Measurements from ENCODE around the gene TBC1D8. TPM values are rescaled to one million over a fixed set of nuclear protein-coding genes. Genes with fewer than 3 reads are reported as not detected.

Gene TBC1D8
- total and polyA plus RNA-seq, 2 of the 13 experiments (the other 11 are each of a cell fraction or from before 2014, with no cell fraction given) = 45.1 to 95.4 TPM

DNA sequence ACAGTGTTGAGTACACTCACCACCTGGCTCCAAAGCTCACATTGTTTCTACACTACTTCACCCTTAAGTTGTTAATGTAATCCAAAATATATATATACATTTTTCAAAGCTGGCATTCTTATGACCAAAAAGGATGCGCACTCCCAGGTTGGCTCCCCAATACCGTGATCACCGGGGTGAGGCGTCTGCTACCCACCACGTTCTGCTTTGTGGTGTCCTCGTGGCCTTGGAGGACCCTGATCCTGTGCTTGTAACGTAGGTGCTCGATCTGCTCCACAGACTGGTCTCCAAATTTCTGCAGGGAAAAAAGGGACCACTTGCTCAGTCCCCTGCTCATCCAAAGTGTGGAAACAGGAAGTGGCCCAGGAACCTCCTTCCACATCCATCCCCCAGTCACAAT is 123.3 kb downstream of the TBC1D8 start:
- BruUV-seq (replicated peaks) = no TSS peak

DNA sequence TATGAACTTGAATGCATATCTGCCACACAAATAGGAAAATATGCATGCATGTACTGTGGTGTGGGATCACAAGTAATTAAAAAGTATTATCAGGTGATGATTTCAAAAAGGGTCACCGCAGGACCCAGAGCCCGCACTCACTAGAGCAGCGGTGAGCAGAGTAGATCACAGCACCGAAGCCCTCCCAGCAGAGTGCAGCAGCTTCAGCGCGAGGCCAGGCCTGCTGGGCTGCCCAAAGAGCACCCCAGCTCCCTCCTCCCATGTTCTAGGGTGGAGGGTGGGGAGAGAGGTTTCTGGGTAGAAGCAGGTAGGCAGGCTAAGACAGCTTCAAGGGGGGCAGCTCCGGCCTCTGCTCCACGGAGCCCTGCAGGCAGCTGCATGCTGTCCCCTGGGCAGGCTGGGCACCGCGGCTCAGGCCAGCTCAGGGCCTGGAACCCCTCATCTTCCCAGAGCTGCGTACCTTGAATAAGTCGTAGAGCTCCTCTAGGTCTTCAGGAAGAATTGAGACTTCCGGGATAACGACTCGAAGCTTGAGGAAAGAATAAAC is 124.2 kb downstream of the TBC1D8 start:
- H3K4me3 ChIP-seq (replicated peaks in 1 of 3; ENCODE audit: insufficient read depth in 1 of 3, low read depth in 2 of 3, low read length in 3 of 3) = no peak overlapping the region
- peaks cover 6% of the 10 kb centered on the region; the same call in 1 of the 2 replicates for H3K4me1 ChIP-seq (ENCODE audit: insufficient read depth, low read length)
- no peak for FAIRE-seq
- intact Hi-C loops (cut with micrococcal nuclease; ENCODE audit: unreplicated experiment) (loop anchor here (1.0 to 10.0 kb wide), 2 partner anchors 47 to 458 kb away; no protein-coding TSS in a partner anchor), in situ Hi-C loops (cut with HindIII; ENCODE audit: extremely low pct_ligation_motif_present, low pct_unique_long_range_greater_than_20kb) (no loop called here)
- CTCF ChIA-PET (ENCODE audit: low intra/inter-chr PET ratio, low total read pairs) = no interaction called here
- H3K27ac ChIP-seq (ENCODE audit: extremely low read length, insufficient read depth, low read length) = no peak overlapping the region
- 97% methylated on average over 15 of the region's 15 CpGs for WGBS (ENCODE audit: low lambda C conversion rate)
- H3K4me2 ChIP-seq (ENCODE audit: low read depth, low read length) = no peak overlapping the region
- H3K79me2 ChIP-seq (ENCODE audit: insufficient read depth, low read length) = no peaks in the 10 kb centered on the region
- H2AFZ ChIP-seq (ENCODE audit: low read length) = no peak overlapping the region
- DNase-seq (ENCODE audit: low spot score) = no peak
- H3K9me3 ChIP-seq (ENCODE audit: low read length) = no peaks in the 10 kb centered on the region
- H3K36me3 ChIP-seq (replicated peaks in 1 of 2; ENCODE audit: control insufficient read depth in 1 of 2, insufficient read depth in 2 of 2, low read length in 2 of 2) = peaks cover 36 to 76% of the 10 kb centered on the region in 2 experiments
- H4K20me1 ChIP-seq (ENCODE audit: insufficient read depth, low read length) = no peaks in the 10 kb centered on the region
- no peaks in the 10 kb centered on the region for H3K27me3 ChIP-seq (ENCODE audit: control insufficient read depth in 1 of 2, insufficient read depth in 2 of 2, low read length in 2 of 2)
- POLR2A ChIA-PET = interaction anchor here (0.8 to 1.2 kb wide), 3 partner anchors 22 to 123 kb away, joined by 3 to 4 read pairs (median 3); partner anchors contain the start of gene RPL31
- no TSS peak for BruUV-seq (replicated peaks)
- TF ChIP-seq, protein P1, sequence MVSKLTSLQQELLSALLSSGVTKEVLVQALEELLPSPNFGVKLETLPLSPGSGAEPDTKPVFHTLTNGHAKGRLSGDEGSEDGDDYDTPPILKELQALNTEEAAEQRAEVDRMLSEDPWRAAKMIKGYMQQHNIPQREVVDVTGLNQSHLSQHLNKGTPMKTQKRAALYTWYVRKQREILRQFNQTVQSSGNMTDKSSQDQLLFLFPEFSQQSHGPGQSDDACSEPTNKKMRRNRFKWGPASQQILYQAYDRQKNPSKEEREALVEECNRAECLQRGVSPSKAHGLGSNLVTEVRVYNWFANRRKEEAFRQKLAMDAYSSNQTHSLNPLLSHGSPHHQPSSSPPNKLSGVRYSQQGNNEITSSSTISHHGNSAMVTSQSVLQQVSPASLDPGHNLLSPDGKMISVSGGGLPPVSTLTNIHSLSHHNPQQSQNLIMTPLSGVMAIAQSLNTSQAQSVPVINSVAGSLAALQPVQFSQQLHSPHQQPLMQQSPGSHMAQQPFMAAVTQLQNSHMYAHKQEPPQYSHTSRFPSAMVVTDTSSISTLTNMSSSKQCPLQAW (CRISPR knock-in tag; IDR thresholded peaks at IDR 0.05) = no peak
- TF ChIP-seq TGIF2 (CRISPR knock-in tag; IDR thresholded peaks at IDR 0.05) = no peak
- no peak for TF ChIP-seq ZNF615 (CRISPR knock-in tag; IDR thresholded peaks at IDR 0.05; ENCODE audit: borderline replicate concordance)
- no peak for TF ChIP-seq ZNF878 (CRISPR knock-in tag; IDR thresholded peaks at IDR 0.05)
- TF ChIP-seq ZNF652 (CRISPR knock-in tag; IDR thresholded peaks at IDR 0.05; ENCODE audit: borderline replicate concordance, low read depth) = no peak
- TF ChIP-seq AGO2 (optimal IDR thresholded peaks at IDR 0.05; ENCODE audit: low read depth, low read length) = peak; percentile 59
- TF ChIP-seq AGO1 (IDR thresholded peaks at IDR 0.05; ENCODE audit: low read depth, low read length, poor library complexity, severe bottlenecking) = peak; percentile 44
- H3K9ac ChIP-seq (ENCODE audit: insufficient read depth, low read depth, low read length) = no peak overlapping the region
- ATAC-seq = peak; percentile 35

More for the DNA sequence above, 123.3 kb downstream of the TBC1D8 start:
- Histone ChIP-seq H3K9ac (ENCODE audit: insufficient read depth, low read depth, low read length) (no peak overlapping the region), H3K27me3 (ENCODE audit: control insufficient read depth in 1 of 2, insufficient read depth in 2 of 2, low read length in 2 of 2) (no peaks in the 10 kb centered on the region), H3K79me2 (ENCODE audit: insufficient read depth, low read length) (no peaks in the 10 kb centered on the region), H3K4me1 (ENCODE audit: insufficient read depth, low read length) (peaks cover 6% of the 10 kb centered on the region; the same call in 1 of the 2 replicates), H3K36me3 (replicated peaks in 1 of 2; ENCODE audit: control insufficient read depth in 1 of 2, insufficient read depth in 2 of 2, low read length in 2 of 2) (peaks cover 37 to 76% of the 10 kb centered on the region in 2 experiments), H4K20me1 (ENCODE audit: insufficient read depth, low read length) (no peaks in the 10 kb centered on the region), H3K27ac (ENCODE audit: extremely low read length, insufficient read depth, low read length) (no peak overlapping the region), H3K4me3 (replicated peaks in 1 of 3; ENCODE audit: insufficient read depth in 1 of 3, low read depth in 2 of 3, low read length in 3 of 3) (no peak overlapping the region), H3K4me2 (ENCODE audit: low read depth, low read length) (no peak overlapping the region), H2AFZ (ENCODE audit: low read length) (no peak overlapping the region), H3K9me3 (ENCODE audit: low read length) (no peaks in the 10 kb centered on the region)
- in situ Hi-C loops (cut with HindIII; ENCODE audit: extremely low pct_ligation_motif_present, low pct_unique_long_range_greater_than_20kb) (no loop called here), intact Hi-C loops (cut with micrococcal nuclease; ENCODE audit: unreplicated experiment) (loop anchor here (10.0 kb wide), 1 partner anchor 457 kb away; no protein-coding TSS in a partner anchor)
- FAIRE-seq (no peak), DNase-seq (ENCODE audit: low spot score) (no peak), ATAC-seq (no peak)
- peak; percentile 68 for TF ChIP-seq RBM22 (optimal IDR thresholded peaks at IDR 0.05; ENCODE audit: low read length)
- no peak for TF ChIP-seq ZNF264 (CRISPR knock-in tag; IDR thresholded peaks at IDR 0.05)
- WGBS (ENCODE audit: low lambda C conversion rate) = 97% methylated on average over 8 of the region's 8 CpGs
- CTCF ChIA-PET (ENCODE audit: low intra/inter-chr PET ratio, low total read pairs) = no interaction called here
- POLR2A ChIA-PET = interaction anchor here (0.8 to 1.2 kb wide), 3 partner anchors 23 to 122 kb away, joined by 3 to 4 read pairs (median 3); partner anchors contain the start of gene RPL31

Data from HepG2 (cell line).